HepG2 (cell line): ENCODE data around the gene MARCOL.

Experiments used
- CBX2 ChIP-seq, 2 experiments: fragments of 200-600 bp in 1 of 2; sonication (generic); formaldehyde crosslinking in 1 of 2; IDR thresholded peaks; 2 replicates each; pipeline versions ENCODE4 v1.7.0 to v1.8.1; 2018 to 2022; ENCODE audit warnings: low read depth in 2 of 2, low read length in 1 of 2, mild to moderate bottlenecking in 1 of 2, missing genetic modification reagents in 1 of 2
- EP300 ChIP-seq, 3 experiments: sonication (generic) in 1 of 3; formaldehyde crosslinking in 1 of 3; IDR thresholded peaks; 2 replicates each; pipeline versions ENCODE4 v1.5.1 to v1.6.1; 2011 to 2020; ENCODE audit warnings: low read depth in 2 of 3, low read length in 2 of 3, borderline replicate concordance in 1 of 3, improper control_type of control experiment in 1 of 3, mild to moderate bottlenecking in 1 of 3, missing genetic modification reagents in 1 of 3, moderate library complexity in 1 of 3
- HNRNPK ChIP-seq: fragments of 200-400 bp; formaldehyde crosslinking; IDR thresholded peaks from 2 replicates; pipeline ENCODE4 v1.6.1; 2018; ENCODE audit warnings: low read length, low read depth, moderate library complexity, mild to moderate bottlenecking; ENCODE audit not compliant: poor library complexity, severe bottlenecking
- SMC3 ChIP-seq: IDR thresholded peaks from 2 replicates; pipeline ENCODE4 v1.6.1; 2011; ENCODE audit warnings: low read length, improper control_type of control experiment
- ZNF12 ChIP-seq: sonication (generic); formaldehyde crosslinking; IDR thresholded peaks from 2 replicates; pipeline ENCODE4 v1.5.0; 2020; ENCODE audit warnings: missing genetic modification reagents
- ZNF3 ChIP-seq: IDR thresholded peaks from 2 replicates; pipeline ENCODE4 v1.7.0; 2017; ENCODE audit warnings: inconsistent platforms
- TF ChIP-seq, protein P1 (sequence below): sonication (generic); formaldehyde crosslinking; IDR thresholded peaks from 2 replicates; pipeline ENCODE4 v1.5.0; 2020; ENCODE audit warnings: mild to moderate bottlenecking, missing genetic modification reagents, moderate library complexity
- TF ChIP-seq, protein P2 (sequence below): sonication (generic); formaldehyde crosslinking; IDR thresholded peaks from 2 replicates; pipeline ENCODE4 v1.4.0; 2020; ENCODE audit warnings: missing genetic modification reagents
- TF ChIP-seq, protein P3 (sequence below): sonication (generic); formaldehyde crosslinking; IDR thresholded peaks from 2 replicates; pipeline ENCODE4 v1.9.0; 2022; ENCODE audit warnings: low read depth, missing genetic modification reagents
- TF ChIP-seq, protein P4 (sequence below): sonication (generic); formaldehyde crosslinking; IDR thresholded peaks from 2 replicates; pipeline ENCODE4 v1.5.1; 2020; ENCODE audit warnings: mild to moderate bottlenecking, missing genetic modification reagents, moderate library complexity
- TF ChIP-seq, protein P5 (sequence below): sonication (generic); formaldehyde crosslinking; conservative IDR thresholded peaks from 2 replicates; pipeline ENCODE4 v1.4.0; 2020; ENCODE audit warnings: missing genetic modification reagents
- TF ChIP-seq, protein P6 (sequence below): IDR thresholded peaks from 2 replicates; pipeline ENCODE4 v1.6.1; 2016; ENCODE audit warnings: low read depth, borderline replicate concordance

DNA sequence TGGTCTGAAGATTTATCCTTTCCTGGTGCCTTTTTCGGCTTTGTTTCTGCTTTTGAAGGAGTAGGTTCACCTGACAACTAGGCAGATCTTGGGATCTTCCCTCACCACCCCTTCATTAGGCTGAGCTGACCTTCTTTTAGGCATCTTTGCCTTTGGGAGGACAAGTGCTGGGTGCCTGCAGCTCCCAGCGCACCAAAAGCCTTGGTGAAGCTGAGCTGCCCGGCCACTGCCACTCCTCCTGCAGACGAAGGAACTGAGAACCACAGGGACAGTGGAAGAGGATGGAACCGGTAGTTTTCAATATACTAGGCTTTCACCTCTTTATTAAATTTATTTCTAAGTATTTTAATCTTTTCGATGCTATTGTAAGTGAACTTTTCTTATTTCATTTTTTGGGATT lies 16.8 kb upstream of the MARCOL start:
- TF ChIP-seq, protein P1, sequence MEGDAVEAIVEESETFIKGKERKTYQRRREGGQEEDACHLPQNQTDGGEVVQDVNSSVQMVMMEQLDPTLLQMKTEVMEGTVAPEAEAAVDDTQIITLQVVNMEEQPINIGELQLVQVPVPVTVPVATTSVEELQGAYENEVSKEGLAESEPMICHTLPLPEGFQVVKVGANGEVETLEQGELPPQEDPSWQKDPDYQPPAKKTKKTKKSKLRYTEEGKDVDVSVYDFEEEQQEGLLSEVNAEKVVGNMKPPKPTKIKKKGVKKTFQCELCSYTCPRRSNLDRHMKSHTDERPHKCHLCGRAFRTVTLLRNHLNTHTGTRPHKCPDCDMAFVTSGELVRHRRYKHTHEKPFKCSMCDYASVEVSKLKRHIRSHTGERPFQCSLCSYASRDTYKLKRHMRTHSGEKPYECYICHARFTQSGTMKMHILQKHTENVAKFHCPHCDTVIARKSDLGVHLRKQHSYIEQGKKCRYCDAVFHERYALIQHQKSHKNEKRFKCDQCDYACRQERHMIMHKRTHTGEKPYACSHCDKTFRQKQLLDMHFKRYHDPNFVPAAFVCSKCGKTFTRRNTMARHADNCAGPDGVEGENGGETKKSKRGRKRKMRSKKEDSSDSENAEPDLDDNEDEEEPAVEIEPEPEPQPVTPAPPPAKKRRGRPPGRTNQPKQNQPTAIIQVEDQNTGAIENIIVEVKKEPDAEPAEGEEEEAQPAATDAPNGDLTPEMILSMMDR (CRISPR knock-in tag): no peak
- TF ChIP-seq SMC3: no peak
- TF ChIP-seq HNRNPK: no peak
- no peak for TF ChIP-seq ZNF3 (CRISPR knock-in tag)
- no peak for TF ChIP-seq CBX2 (IDR thresholded peaks at IDR 0.05; ENCODE audit: low read depth, low read length)
- TF ChIP-seq CBX2 (CRISPR knock-in tag; IDR thresholded peaks at IDR 0.05; ENCODE audit: low read depth): no peak
- TF ChIP-seq, protein P2, sequence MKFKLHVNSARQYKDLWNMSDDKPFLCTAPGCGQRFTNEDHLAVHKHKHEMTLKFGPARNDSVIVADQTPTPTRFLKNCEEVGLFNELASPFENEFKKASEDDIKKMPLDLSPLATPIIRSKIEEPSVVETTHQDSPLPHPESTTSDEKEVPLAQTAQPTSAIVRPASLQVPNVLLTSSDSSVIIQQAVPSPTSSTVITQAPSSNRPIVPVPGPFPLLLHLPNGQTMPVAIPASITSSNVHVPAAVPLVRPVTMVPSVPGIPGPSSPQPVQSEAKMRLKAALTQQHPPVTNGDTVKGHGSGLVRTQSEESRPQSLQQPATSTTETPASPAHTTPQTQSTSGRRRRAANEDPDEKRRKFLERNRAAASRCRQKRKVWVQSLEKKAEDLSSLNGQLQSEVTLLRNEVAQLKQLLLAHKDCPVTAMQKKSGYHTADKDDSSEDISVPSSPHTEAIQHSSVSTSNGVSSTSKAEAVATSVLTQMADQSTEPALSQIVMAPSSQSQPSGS (CRISPR knock-in tag): no peak
- TF ChIP-seq, protein P3, sequence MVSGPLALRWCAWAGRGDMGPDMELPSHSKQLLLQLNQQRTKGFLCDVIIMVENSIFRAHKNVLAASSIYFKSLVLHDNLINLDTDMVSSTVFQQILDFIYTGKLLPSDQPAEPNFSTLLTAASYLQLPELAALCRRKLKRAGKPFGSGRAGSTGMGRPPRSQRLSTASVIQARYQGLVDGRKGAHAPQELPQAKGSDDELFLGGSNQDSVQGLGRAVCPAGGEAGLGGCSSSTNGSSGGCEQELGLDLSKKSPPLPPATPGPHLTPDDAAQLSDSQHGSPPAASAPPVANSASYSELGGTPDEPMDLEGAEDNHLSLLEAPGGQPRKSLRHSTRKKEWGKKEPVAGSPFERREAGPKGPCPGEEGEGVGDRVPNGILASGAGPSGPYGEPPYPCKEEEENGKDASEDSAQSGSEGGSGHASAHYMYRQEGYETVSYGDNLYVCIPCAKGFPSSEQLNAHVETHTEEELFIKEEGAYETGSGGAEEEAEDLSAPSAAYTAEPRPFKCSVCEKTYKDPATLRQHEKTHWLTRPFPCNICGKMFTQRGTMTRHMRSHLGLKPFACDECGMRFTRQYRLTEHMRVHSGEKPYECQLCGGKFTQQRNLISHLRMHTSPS: no peak
- TF ChIP-seq, protein P4, sequence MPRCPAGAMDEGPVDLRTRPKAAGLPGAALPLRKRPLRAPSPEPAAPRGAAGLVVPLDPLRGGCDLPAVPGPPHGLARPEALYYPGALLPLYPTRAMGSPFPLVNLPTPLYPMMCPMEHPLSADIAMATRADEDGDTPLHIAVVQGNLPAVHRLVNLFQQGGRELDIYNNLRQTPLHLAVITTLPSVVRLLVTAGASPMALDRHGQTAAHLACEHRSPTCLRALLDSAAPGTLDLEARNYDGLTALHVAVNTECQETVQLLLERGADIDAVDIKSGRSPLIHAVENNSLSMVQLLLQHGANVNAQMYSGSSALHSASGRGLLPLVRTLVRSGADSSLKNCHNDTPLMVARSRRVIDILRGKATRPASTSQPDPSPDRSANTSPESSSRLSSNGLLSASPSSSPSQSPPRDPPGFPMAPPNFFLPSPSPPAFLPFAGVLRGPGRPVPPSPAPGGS (CRISPR knock-in tag): no peak
- TF ChIP-seq EP300 (IDR thresholded peaks at IDR 0.05; ENCODE audit: low read depth in 2 of 2, low read length in 2 of 2): no peak
- no peak for TF ChIP-seq EP300 (CRISPR knock-in tag; IDR thresholded peaks at IDR 0.05; ENCODE audit: borderline replicate concordance)
- no peak for TF ChIP-seq ZNF12
- TF ChIP-seq, protein P5, sequence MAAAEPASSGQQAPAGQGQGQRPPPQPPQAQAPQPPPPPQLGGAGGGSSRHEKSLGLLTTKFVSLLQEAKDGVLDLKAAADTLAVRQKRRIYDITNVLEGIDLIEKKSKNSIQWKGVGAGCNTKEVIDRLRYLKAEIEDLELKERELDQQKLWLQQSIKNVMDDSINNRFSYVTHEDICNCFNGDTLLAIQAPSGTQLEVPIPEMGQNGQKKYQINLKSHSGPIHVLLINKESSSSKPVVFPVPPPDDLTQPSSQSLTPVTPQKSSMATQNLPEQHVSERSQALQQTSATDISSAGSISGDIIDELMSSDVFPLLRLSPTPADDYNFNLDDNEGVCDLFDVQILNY: no peak
- TF ChIP-seq, protein P6, sequence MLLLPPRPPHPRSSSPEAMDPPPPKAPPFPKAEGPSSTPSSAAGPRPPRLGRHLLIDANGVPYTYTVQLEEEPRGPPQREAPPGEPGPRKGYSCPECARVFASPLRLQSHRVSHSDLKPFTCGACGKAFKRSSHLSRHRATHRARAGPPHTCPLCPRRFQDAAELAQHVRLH (CRISPR knock-in tag): no peak
